Ovary (tissue), 3 donors: ENCODE results near the gene COL25A1.

Source experiments
- EP300 ChIP-seq: sonication (generic); formaldehyde crosslinking; IDR thresholded peaks from one replicate; pipeline ENCODE4 v1.6.1; 2017; ENCODE audit warnings: antibody characterized with exemption
- POLR2A ChIP-seq: fragments of 450-650 bp; IDR thresholded peaks from one replicate; pipeline ENCODE4 v1.6.1; 2017; ENCODE audit warnings: antibody characterized with exemption, mild to moderate bottlenecking, moderate library complexity
- TF ChIP-seq, protein P1 (sequence below), 3 donors: fragments of 450-650 bp in 2 of 3; fragments of 200-600 bp in 1 of 3; IDR thresholded peaks; one replicate each; pipeline versions ENCODE4 v1.5.1 to v1.8.0; 2016 to 2022; ENCODE audit warnings: antibody characterized with exemption in 3 of 3, mild to moderate bottlenecking in 1 of 3
- donor health status: DM: no; HTN: no; CAD: no.

- TF ChIP-seq, protein P1, sequence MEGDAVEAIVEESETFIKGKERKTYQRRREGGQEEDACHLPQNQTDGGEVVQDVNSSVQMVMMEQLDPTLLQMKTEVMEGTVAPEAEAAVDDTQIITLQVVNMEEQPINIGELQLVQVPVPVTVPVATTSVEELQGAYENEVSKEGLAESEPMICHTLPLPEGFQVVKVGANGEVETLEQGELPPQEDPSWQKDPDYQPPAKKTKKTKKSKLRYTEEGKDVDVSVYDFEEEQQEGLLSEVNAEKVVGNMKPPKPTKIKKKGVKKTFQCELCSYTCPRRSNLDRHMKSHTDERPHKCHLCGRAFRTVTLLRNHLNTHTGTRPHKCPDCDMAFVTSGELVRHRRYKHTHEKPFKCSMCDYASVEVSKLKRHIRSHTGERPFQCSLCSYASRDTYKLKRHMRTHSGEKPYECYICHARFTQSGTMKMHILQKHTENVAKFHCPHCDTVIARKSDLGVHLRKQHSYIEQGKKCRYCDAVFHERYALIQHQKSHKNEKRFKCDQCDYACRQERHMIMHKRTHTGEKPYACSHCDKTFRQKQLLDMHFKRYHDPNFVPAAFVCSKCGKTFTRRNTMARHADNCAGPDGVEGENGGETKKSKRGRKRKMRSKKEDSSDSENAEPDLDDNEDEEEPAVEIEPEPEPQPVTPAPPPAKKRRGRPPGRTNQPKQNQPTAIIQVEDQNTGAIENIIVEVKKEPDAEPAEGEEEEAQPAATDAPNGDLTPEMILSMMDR (IDR thresholded peaks at IDR 0.05) = no peak
- no peak for TF ChIP-seq POLR2A
- no peak for TF ChIP-seq EP300
Measured at GRCh38 chr4:108950158-108950915, 352.1 kb downstream of the COL25A1 start.
